A673 (cell line): Measurements from ENCODE around the gene CCDC88C.

Experiments
- CTCF ChIP-seq: fragments of 300-800, 200-600 bp; sonication (generic); conservative IDR thresholded peaks from 2 replicates; pipeline ENCODE4 v1.5.1; 2017; ENCODE audit warnings: low read depth, mild to moderate bottlenecking, antibody characterized with exemption, low read length, moderate library complexity, mixed read lengths
- EZH2 ChIP-seq: fragments of 200-600 bp; sonication (generic); IDR thresholded peaks from 2 replicates; pipeline ENCODE4 v1.6.1; 2017; ENCODE audit warnings: borderline replicate concordance, low read depth, mild to moderate bottlenecking, mixed read lengths, antibody characterized with exemption, low read length; ENCODE audit not compliant: poor library complexity, severe bottlenecking

- TF ChIP-seq CTCF (no peak), EZH2 (no peak)
Observed at GRCh38 chr14:91267965-91268437, 149.6 kb downstream of the CCDC88C start.
